ENCODE measurements around the gene PTPRJ. TPM values are rescaled to one million over a fixed set of nuclear protein-coding genes. Genes with fewer than 3 reads are reported as not detected.

The PTPRJ gene
- total RNA-seq, 1 donor from 2014 or later: 22.9 TPM

DNA sequence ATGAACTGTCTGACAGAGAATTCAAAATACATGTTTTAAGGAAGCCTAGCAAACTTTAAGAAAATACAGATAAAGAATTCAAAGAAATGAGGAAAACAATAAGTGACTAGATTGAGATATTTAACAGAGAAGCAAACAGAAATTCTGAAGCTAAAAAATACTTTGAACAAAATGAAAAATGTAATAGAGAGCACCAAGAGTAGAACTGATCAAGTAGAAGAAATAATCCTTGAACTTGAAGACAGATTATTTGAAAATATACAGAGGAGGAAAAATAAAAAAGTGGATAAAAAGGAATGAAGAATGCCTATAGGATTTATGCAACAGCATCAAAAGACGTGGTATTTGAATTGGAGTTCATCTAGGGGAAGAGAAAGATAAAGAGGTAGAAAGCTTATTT is 134.4 kb downstream of the PTPRJ start:
- no peaks in the 10 kb centered on the region for H3K36me3 ChIP-seq (ENCODE audit: insufficient read depth, low read length)
- H3K4me3 ChIP-seq (ENCODE audit: insufficient read depth, low read depth, low read length): no peak overlapping the region
- Mint-ChIP-seq H3K4me3 (ENCODE audit: unreplicated experiment) (no peak overlapping the region), H3K27me3 (ENCODE audit: low read depth, unreplicated experiment) (no peaks in the 10 kb centered on the region), H3K9me3 (ENCODE audit: unreplicated experiment) (peaks cover 8% of the 10 kb centered on the region), H3K27ac (ENCODE audit: unreplicated experiment) (no peak overlapping the region), H3K36me3 (ENCODE audit: low read depth, unreplicated experiment) (peaks cover 2% of the 10 kb centered on the region), H3K4me1 (ENCODE audit: low read depth, unreplicated experiment) (peaks cover 12% of the 10 kb centered on the region)
- peaks cover 1% of the 10 kb centered on the region for H3K4me1 ChIP-seq (ENCODE audit: insufficient read depth, low read length)
- H3K27me3 ChIP-seq (ENCODE audit: insufficient read depth, low read length): no peaks in the 10 kb centered on the region
- no peak overlapping the region for H3K9ac ChIP-seq (ENCODE audit: low read length)
- no peak overlapping the region for H3K27ac ChIP-seq (ENCODE audit: low read depth, low read length)
- H2AFZ ChIP-seq (ENCODE audit: low read depth, low read length): no peak overlapping the region
- DNase-seq (ENCODE audit: low read depth): no peak
- no peak overlapping the region for H3K4me2 ChIP-seq (ENCODE audit: low read length)
- H4K20me1 ChIP-seq (ENCODE audit: insufficient read depth, low read length): no peaks in the 10 kb centered on the region
- no peak for FAIRE-seq
- no peaks in the 10 kb centered on the region for H3K79me2 ChIP-seq (ENCODE audit: insufficient read depth, low read length)
- TF ChIP-seq, protein P1, sequence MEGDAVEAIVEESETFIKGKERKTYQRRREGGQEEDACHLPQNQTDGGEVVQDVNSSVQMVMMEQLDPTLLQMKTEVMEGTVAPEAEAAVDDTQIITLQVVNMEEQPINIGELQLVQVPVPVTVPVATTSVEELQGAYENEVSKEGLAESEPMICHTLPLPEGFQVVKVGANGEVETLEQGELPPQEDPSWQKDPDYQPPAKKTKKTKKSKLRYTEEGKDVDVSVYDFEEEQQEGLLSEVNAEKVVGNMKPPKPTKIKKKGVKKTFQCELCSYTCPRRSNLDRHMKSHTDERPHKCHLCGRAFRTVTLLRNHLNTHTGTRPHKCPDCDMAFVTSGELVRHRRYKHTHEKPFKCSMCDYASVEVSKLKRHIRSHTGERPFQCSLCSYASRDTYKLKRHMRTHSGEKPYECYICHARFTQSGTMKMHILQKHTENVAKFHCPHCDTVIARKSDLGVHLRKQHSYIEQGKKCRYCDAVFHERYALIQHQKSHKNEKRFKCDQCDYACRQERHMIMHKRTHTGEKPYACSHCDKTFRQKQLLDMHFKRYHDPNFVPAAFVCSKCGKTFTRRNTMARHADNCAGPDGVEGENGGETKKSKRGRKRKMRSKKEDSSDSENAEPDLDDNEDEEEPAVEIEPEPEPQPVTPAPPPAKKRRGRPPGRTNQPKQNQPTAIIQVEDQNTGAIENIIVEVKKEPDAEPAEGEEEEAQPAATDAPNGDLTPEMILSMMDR (IDR thresholded peaks at IDR 0.05; ENCODE audit: insufficient read depth, low read depth, low read length): no peak
- TF ChIP-seq EZH2 (IDR thresholded peaks at IDR 0.05; ENCODE audit: insufficient read depth, low read length): no peak
- no peaks in the 10 kb centered on the region for H3K9me3 ChIP-seq (ENCODE audit: insufficient read depth, low read depth, low read length)

DNA sequence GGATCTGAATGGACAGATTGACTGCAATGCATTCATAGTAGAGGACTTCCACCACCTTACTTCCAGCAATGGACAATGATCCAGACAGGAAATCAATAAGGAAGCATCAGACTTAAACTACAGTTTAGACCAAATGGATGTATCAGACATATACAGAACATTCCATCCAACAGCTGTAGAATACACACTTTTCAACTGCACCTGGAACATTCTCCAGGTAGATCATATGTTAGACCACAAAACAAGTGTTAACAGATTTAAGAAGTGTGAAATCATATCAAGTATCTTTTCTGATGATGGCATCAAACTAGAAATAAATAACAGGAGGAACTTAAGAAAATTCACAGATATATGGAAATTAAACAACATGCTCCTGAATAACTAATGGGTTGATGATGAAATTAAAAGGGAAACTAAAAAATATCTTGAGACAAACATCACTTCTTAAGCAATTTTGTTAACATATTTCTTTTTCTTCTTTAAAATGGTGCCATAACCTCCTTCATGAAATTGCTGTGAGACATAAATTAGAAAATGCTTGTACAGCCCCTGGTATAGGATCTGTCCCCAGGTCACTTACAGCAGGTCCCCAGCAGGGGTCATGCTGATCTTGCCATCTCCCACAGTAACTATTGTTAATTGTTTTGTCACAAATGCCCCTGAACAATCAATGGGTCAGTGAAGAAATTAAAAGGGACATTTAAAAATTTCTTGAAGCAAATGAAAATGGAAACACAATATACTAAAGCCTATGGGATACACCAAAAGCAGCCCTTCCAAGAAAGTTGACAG is 136.3 kb downstream of the PTPRJ start:
- Mint-ChIP-seq H3K27ac (ENCODE audit: unreplicated experiment) (no peak overlapping the region), H3K9me3 (ENCODE audit: unreplicated experiment) (peaks cover 8% of the 10 kb centered on the region), H3K4me1 (ENCODE audit: low read depth, unreplicated experiment) (peaks cover 7% of the 10 kb centered on the region), H3K27me3 (ENCODE audit: low read depth, unreplicated experiment) (no peaks in the 10 kb centered on the region), H3K4me3 (ENCODE audit: unreplicated experiment) (no peak overlapping the region), H3K36me3 (ENCODE audit: low read depth, unreplicated experiment) (peaks cover 2% of the 10 kb centered on the region)
- no peak for FAIRE-seq
- TF ChIP-seq EZH2 (IDR thresholded peaks at IDR 0.05; ENCODE audit: insufficient read depth, low read length): no peak
- TF ChIP-seq, protein P1 (IDR thresholded peaks at IDR 0.05; ENCODE audit: insufficient read depth, low read depth, low read length): peak; percentile 37
- Histone ChIP-seq H2AFZ (ENCODE audit: low read depth, low read length) (no peak overlapping the region), H3K27me3 (ENCODE audit: insufficient read depth, low read length) (no peaks in the 10 kb centered on the region), H3K9me3 (ENCODE audit: insufficient read depth, low read depth, low read length) (no peaks in the 10 kb centered on the region), H3K79me2 (ENCODE audit: insufficient read depth, low read length) (no peaks in the 10 kb centered on the region), H3K4me2 (ENCODE audit: low read length) (no peak overlapping the region), H3K9ac (ENCODE audit: low read length) (no peak overlapping the region), H4K20me1 (ENCODE audit: insufficient read depth, low read length) (no peaks in the 10 kb centered on the region), H3K4me3 (ENCODE audit: insufficient read depth, low read depth, low read length) (no peak overlapping the region), H3K27ac (ENCODE audit: low read depth, low read length) (no peak overlapping the region), H3K36me3 (ENCODE audit: insufficient read depth, low read length) (no peaks in the 10 kb centered on the region), H3K4me1 (ENCODE audit: insufficient read depth, low read length) (no peaks in the 10 kb centered on the region)
- DNase-seq (ENCODE audit: low read depth): no peak

DNA sequence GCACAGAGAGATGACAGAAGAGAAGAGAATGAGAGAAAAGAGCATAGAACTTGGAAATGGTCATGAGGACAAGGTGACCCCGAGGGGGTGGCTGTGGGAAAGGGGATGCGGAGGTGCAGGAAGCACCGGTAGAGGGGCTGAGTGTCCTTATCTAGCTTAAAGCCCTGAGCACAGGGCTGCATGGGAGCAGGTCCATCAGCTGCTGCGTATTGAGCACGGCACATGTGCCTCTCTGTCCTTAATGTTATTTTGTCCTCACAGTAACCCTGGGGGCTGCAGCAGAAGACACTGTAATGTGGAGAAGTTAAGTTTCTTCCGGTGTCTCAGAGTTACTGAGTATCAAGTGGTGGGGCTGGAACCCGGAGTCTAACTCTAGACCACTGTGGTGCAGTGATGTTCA is 141.9 kb downstream of the PTPRJ start:
- Mint-ChIP-seq H3K9me3 (ENCODE audit: unreplicated experiment) (no peaks in the 10 kb centered on the region), H3K36me3 (ENCODE audit: low read depth, unreplicated experiment) (peaks cover 20% of the 10 kb centered on the region), H3K27ac (ENCODE audit: unreplicated experiment) (no peak overlapping the region), H3K27me3 (ENCODE audit: low read depth, unreplicated experiment) (no peaks in the 10 kb centered on the region), H3K4me1 (ENCODE audit: low read depth, unreplicated experiment) (peaks cover 4% of the 10 kb centered on the region), H3K4me3 (ENCODE audit: unreplicated experiment) (no peak overlapping the region)
- Histone ChIP-seq H3K79me2 (ENCODE audit: insufficient read depth, low read length) (no peaks in the 10 kb centered on the region), H4K20me1 (ENCODE audit: insufficient read depth, low read length) (peaks cover 4% of the 10 kb centered on the region), H3K27me3 (ENCODE audit: insufficient read depth, low read length) (no peaks in the 10 kb centered on the region), H3K27ac (ENCODE audit: low read depth, low read length) (no peak overlapping the region), H3K4me1 (ENCODE audit: insufficient read depth, low read length) (peaks cover 6% of the 10 kb centered on the region), H3K4me2 (ENCODE audit: low read length) (no peak overlapping the region), H3K9me3 (ENCODE audit: insufficient read depth, low read depth, low read length) (no peaks in the 10 kb centered on the region), H3K9ac (ENCODE audit: low read length) (no peak overlapping the region), H3K36me3 (ENCODE audit: insufficient read depth, low read length) (peaks cover 13% of the 10 kb centered on the region), H2AFZ (ENCODE audit: low read depth, low read length) (no peak overlapping the region), H3K4me3 (ENCODE audit: insufficient read depth, low read depth, low read length) (no peak overlapping the region)
- DNase-seq (ENCODE audit: low read depth) (no peak), FAIRE-seq (no peak)
- TF ChIP-seq EZH2 (IDR thresholded peaks at IDR 0.05; ENCODE audit: insufficient read depth, low read length): no peak
- TF ChIP-seq, protein P1 (IDR thresholded peaks at IDR 0.05; ENCODE audit: insufficient read depth, low read depth, low read length): no peak

Data from astrocyte (in vitro differentiated cells and primary cell).